NCI-H69 (cell line): ENCODE results near the gene PAPSS2.
A peak's percentile ranks its signal among the peaks of the same experiment; 100 is the strongest.
"Not testable (repeated sequence)": the region's sequence is repeated elsewhere in the genome, so short reads cannot be mapped to it uniquely, and the experiment has no call there.

Experiments
- DNase-seq: peaks from one replicate; lab custom pipeline; 2025; lab: John Stamatoyannopoulos, UW

Gene PAPSS2

DNA sequence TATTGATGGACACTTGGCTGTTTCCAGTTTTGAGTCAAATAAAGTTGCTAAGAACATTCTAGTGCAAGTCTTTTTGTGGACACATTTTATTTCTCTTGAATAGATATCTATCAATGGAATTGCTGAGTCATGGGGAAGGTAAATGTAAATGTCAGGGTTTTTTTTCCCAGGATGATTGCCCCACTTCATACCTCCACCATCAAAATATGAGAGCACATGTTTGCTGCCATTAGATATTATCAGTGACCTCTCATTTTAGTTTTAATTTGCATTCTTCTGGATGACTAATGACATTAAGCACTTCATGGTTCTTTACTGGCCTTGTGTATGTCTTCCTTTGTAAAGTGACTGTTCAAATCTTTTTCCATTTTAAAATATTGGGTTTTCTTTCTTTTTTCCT, 45.7 kb downstream of the PAPSS2 start:
- DNase-seq = peak; percentile 0

DNA sequence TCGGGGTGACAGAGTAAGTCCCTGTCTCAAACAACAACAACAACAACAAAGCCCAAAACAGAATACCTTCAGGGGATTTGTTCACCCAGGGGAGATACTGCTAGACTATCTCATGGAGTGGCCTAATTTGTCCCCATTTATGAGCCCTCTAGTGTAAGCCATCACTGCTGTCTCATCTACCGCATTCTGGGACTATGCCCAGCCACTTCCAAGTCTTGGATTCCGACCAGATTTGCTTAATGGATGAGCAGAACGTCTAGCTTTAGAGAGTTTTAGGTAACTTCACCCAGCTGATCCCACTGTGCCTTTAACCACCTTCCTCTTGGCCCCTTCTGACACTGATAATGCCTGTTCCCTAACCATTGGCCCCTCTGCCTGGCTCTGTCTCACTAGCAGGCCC, 47.1 kb downstream of the PAPSS2 start:
- no peak for DNase-seq

- DNase-seq = no peak
Observed at GRCh38 chr10:87707254-87707653, 47.6 kb downstream of the PAPSS2 start.

- DNase-seq = no peak
Observed at GRCh38 chr10:87712913-87713616, 53.4 kb downstream of the PAPSS2 start.

GRCh38 chr10:87713707-87714106, 54.0 kb downstream of the PAPSS2 start:
- no peak for DNase-seq

DNA sequence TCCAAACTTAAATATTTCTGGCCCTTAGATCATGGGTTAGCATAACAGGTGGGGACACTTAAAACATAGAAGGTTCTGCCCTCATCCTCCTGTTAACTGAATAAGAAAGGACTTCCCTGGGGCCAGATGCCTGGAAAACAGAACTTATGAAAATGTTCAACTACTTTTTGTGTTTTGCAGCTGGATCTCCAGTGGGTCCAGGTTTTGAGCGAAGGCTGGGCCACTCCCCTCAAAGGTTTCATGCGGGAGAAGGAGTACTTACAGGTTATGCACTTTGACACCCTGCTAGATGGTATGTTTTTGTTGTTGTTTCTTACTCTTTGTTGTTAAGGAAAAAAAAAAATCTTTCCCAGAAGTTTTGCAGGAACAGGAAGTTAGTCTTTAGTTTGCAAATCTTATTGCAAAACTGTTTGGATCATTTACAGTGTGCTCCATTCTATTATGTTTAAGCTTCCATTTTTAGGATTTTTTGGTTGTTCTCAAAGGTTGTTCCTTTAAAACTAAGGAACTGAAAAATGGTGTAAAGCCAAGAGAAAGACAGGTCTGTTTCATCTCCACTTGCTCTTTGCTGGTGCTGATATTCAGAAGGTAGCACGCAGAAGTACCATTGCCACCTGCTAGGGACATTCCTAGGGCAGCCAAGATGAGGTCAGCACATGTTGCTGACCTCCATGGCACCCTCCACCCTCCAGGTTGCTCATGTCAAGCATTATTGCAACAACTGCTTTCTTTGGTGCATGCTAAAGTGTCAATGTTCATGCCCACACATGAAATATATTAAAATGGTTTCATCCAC, 56.1 kb downstream of the PAPSS2 start:
- no peak for DNase-seq

DNA sequence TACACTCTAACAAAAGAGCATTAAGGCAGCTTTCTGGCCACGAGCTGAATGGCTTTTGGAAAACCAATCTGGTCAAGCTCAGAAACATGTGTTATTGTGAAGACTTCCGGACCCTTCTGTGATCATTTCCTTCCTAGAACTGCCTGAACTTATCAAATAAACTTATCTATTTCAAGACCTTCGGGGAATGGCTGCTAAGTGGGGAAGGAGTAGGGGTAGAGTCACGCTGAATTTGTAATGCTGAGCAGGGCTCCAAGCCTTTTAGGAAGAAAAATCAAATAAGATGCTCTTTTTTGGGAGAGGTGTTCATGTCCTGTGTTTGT, 56.6 kb downstream of the PAPSS2 start:
- no peak for DNase-seq

GRCh38 chr10:87720665-87721064, 61.0 kb downstream of the PAPSS2 start:
- no peak for DNase-seq

GRCh38 chr10:87721781-87722180, 62.1 kb downstream of the PAPSS2 start:
- no peak for DNase-seq

DNA sequence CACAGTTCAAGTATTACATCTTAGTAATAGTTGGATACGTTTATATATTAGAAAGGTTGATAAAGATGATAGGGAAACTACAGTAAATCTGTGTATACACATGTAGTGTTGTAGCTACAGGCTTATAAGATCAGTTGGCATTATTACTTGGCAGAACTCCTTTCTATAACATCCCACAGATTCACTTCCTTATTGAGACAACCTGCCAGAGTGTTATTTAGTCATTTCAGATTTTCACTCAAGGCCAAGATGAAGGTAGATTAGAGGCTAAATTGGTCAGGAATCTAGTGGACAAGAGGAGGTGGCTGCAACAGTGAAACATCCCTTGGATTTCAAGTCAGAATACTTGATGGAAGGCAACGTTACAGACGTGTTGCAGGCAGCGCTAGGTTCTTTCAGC, 63.0 kb downstream of the PAPSS2 start:
- DNase-seq = no peak

DNA sequence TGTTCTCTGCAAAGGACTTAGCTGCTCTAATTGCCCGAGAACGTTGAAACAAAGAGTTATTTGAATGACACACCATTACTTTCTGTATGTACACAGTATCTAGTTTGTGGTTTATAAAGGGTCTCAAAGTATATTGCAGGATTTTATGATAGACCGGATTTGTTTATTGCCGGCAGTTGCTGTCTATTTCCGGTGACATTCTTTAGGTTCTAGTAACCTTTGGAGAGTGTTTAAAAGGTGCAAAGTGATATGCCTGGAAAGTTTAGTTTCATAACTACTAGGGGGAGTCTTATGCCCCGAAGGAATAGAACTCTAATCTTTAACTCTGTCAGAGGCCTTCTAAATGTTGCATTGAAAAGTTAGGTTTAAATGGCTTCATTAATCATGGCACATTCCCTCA, 63.8 kb downstream of the PAPSS2 start:
- no peak for DNase-seq

DNA sequence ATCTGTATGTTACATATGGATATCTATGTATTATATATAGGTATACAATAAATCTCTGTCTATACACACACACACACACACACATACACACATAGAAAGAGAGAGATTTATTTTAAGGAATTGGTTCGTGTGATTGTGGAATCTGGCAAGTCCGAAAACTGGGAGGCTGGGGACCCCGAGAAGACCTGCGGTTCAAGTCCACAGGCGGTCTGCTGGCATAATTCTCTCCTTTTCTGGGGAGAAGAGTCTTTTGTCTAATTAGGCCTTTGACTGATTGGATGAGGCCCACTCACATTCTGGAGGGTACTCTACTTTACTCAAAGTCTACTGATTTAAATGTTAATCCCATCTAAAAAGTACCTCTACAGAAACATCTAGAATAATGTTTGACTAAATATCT, 65.1 kb downstream of the PAPSS2 start:
- DNase-seq = no peak

GRCh38 chr10:87729940-87730339, 70.3 kb downstream of the PAPSS2 start:
- no peak for DNase-seq

GRCh38 chr10:87733081-87733480, 73.4 kb downstream of the PAPSS2 start:
- peak; percentile 13 for DNase-seq

- peak; percentile 80 for DNase-seq
Observed at GRCh38 chr10:87734987-87735827, 75.5 kb downstream of the PAPSS2 start.

- not testable (repeated sequence) for DNase-seq
Observed at GRCh38 chr10:87738253-87738652, 78.6 kb downstream of the PAPSS2 start.

DNA sequence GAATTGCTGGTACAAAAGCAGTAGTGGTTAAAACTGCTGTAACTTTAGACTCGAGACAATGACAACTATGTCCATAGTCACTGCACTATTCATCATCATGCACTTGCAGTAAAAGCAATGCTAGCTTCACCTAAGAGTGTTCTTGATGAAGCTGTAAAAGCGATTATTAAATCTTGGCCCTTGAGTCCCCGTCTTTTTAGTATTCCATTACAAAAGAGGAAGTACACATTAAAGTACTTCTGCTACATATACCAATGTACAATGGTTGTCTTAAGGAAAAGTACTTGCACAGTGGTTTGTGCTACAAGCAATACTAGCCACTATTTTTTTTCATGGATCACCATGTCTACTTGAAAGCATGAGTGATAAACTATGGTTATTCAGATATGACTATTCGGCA, 80.0 kb downstream of the PAPSS2 start:
- no peak for DNase-seq

DNA sequence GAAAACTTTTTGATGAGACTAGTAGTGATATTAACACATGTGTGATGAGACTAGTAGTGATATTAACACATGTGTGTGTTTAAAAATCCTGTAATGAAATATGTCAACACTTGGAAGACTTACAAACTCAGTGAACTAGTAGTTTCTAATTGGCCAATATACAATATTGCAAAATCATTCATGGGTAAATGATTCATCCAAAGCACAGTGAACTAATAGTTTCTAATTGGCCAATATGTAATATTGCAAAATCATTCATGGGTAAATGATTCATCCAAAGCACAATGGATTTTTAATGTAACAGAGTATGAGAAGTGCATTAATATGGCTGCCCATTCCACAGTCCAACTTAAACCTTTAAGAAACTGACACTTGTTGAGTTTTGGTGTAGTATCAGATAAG, 80.6 kb downstream of the PAPSS2 start:
- DNase-seq = no peak

- DNase-seq = not testable (repeated sequence)
Observed at GRCh38 chr10:87742992-87743610, 83.4 kb downstream of the PAPSS2 start.

- no peak for DNase-seq
Observed at GRCh38 chr10:87744606-87745005, 84.9 kb downstream of the PAPSS2 start.

DNA sequence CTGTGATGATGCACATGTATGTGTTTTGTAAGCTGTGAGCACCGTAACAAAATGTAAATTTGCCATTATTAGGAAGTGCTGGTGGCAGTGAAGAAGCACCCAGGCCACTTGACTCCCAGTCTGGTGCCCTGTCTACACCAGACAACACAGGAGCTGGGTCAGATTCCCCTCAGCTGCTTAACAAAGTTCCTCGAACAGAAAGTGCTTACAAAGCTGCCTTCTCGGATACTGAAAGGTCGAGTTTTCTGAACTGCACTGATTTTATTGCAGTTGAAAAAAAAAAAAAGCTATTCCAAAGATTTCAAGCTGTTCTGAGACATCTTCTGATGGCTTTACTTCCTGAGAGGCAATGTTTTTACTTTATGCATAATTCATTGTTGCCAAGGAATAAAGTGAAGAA, 87.2 kb downstream of the PAPSS2 start:
- no peak for DNase-seq

DNA sequence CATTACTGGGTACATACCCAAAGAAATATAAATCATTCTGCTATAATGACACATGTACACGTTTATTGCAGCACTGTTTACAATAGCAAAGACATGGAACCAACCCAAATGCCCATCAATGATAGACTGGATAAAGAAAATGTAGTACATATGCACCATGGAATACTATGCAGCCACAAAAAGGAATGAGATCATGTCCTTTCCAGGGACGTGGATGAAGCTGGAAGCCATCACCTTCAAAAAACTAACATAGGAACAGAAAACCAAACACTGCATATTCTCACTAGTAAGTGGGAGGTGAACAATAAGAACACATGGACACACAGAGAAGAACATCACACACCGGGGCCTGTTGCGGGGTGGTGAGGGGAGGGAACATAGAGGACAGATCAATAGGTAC, 88.6 kb downstream of the PAPSS2 start:
- DNase-seq = not testable (repeated sequence)
